ENCODE measurements around the gene CDH5. TPM values are rescaled to one million over a fixed set of nuclear protein-coding genes. Genes with fewer than 3 reads are reported as not detected.

CDH5 gene
- total RNA-seq, 4 donors from 2014 or later = 6.0 to 18.1 (median 6.8) TPM

GRCh38 chr16:66337463-66338188 lies 28.9 kb upstream of the CDH5 start:
- Histone ChIP-seq H3K27me3 (no peaks in the 10 kb centered on the region), H3K27ac (peak overlapping the region in 1 of 4 donors; percentile 19), H3K9me3 (no peaks in the 10 kb centered on the region), H3K4me3 (no peak overlapping the region), H3K4me1 (peaks cover 0 to 11% (median 3%) of the 10 kb centered on the region in 4 donors), H3K36me3 (no peaks in the 10 kb centered on the region)
- no peak for DNase-seq
- TF ChIP-seq POLR2AphosphoS5 (IDR thresholded peaks at IDR 0.05) = no peak
- no peak for TF ChIP-seq POLR2A (IDR thresholded peaks at IDR 0.05)
- TF ChIP-seq EP300 (IDR thresholded peaks at IDR 0.05; ENCODE audit: low read depth) = no peak
- TF ChIP-seq, protein P1, sequence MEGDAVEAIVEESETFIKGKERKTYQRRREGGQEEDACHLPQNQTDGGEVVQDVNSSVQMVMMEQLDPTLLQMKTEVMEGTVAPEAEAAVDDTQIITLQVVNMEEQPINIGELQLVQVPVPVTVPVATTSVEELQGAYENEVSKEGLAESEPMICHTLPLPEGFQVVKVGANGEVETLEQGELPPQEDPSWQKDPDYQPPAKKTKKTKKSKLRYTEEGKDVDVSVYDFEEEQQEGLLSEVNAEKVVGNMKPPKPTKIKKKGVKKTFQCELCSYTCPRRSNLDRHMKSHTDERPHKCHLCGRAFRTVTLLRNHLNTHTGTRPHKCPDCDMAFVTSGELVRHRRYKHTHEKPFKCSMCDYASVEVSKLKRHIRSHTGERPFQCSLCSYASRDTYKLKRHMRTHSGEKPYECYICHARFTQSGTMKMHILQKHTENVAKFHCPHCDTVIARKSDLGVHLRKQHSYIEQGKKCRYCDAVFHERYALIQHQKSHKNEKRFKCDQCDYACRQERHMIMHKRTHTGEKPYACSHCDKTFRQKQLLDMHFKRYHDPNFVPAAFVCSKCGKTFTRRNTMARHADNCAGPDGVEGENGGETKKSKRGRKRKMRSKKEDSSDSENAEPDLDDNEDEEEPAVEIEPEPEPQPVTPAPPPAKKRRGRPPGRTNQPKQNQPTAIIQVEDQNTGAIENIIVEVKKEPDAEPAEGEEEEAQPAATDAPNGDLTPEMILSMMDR (IDR thresholded peaks at IDR 0.05) = no peak
- WGBS, 2 donors (ENCODE audit: low coverage in 1 of 2) = 42 to 54% methylated on average over 3 to 9 of the region's 9 CpGs
- in situ Hi-C loops (cut with MboI; ENCODE audit: low pct_ligation_motif_present in 1 of 4, low pct_unique_long_range_greater_than_20kb in 1 of 4, low sequenced_read_pairs in 3 of 4) (no loop called here), intact Hi-C loops (cut with DNase I; ENCODE audit: low total_unique reads) (no loop called here)

- intact Hi-C loops (cut with DNase I; ENCODE audit: low total_unique reads) = no loop called here
- TF ChIP-seq, protein P1 (IDR thresholded peaks at IDR 0.05) = peak; percentile 12 to 50 (median 22)
- TF ChIP-seq POLR2AphosphoS5 (IDR thresholded peaks at IDR 0.05) = no peak
- no peak overlapping the region for H3K4me3 ChIP-seq
- no peaks in the 10 kb centered on the region for H3K9me3 ChIP-seq
- H3K27me3 ChIP-seq = no peaks in the 10 kb centered on the region
- DNase-seq = no peak
- H3K27ac ChIP-seq = no peak overlapping the region
- in situ Hi-C loops (cut with MboI; ENCODE audit: low pct_ligation_motif_present in 1 of 4, low pct_unique_long_range_greater_than_20kb in 1 of 4, low sequenced_read_pairs in 3 of 4) = no loop called here
- WGBS, 2 donors (ENCODE audit: low coverage in 1 of 2) = 60 to 70% methylated on average over 1 to 9 of the region's 9 CpGs
- no peaks in the 10 kb centered on the region for H3K36me3 ChIP-seq
- peaks cover 0 to 9% (median 3%) of the 10 kb centered on the region in 4 donors for H3K4me1 ChIP-seq
Observed at GRCh38 chr16:66342294-66342900, 24.1 kb upstream of the CDH5 start.

DNA sequence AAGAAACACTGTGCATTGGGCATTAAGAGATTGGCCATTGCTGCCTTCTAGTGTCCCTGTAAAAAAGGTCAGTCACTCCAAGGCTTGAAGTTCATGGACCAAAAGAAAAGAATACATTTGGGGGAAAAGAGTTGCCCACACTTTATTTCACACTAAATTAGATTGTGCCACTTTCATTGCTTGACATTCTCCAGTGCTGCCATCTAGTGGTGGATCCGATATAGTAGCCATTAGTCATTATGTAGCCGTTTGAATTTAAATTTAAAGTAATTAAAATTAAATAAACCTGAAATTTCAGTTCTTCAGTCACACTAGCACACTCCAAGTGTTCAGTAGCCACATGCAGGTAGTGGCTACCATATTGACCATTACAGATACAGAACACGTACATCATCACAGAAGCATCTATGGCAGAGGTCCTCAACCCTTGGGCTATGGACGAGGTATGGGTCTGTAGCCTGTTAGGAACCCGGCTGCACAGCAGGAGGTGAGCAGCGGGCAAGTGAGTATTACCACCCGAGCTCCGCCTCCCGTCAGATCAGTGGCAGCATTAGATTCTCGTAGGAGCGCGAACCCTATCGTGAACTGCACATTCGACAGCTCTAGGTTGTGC lies 21.9 kb upstream of the CDH5 start:
- H3K27ac ChIP-seq = no peak overlapping the region
- H3K27me3 ChIP-seq = peaks cover 2% of the 10 kb centered on the region
- H3K9me3 ChIP-seq = no peaks in the 10 kb centered on the region
- no peaks in the 10 kb centered on the region for H3K36me3 ChIP-seq
- in situ Hi-C loops (cut with MboI; ENCODE audit: low pct_ligation_motif_present in 1 of 4, low pct_unique_long_range_greater_than_20kb in 1 of 4, low sequenced_read_pairs in 3 of 4) = no loop called here
- TF ChIP-seq POLR2AphosphoS5 (IDR thresholded peaks at IDR 0.05) = no peak
- TF ChIP-seq, protein P1 (IDR thresholded peaks at IDR 0.05) = peak; percentile 57 to 85 (median 75)
- WGBS, 2 donors (ENCODE audit: low coverage in 1 of 2) = 0 to 66% methylated on average over 2 to 14 of the region's 14 CpGs
- H3K4me1 ChIP-seq = no peaks in the 10 kb centered on the region
- no peak for DNase-seq
- H3K4me3 ChIP-seq = no peak overlapping the region
- intact Hi-C loops (cut with DNase I; ENCODE audit: low total_unique reads) = no loop called here

GRCh38 chr16:66346221-66346620 lies 20.3 kb upstream of the CDH5 start:
- in situ Hi-C loops (cut with MboI; ENCODE audit: low pct_ligation_motif_present in 1 of 4, low pct_unique_long_range_greater_than_20kb in 1 of 4, low sequenced_read_pairs in 3 of 4) (no loop called here), intact Hi-C loops (cut with DNase I; ENCODE audit: low total_unique reads) (no loop called here)
- WGBS, 2 donors (ENCODE audit: low coverage in 1 of 2) = 76% methylated on average over 2 of the region's 2 CpGs; no CpG with 5 or more reads in 1 of the 2 donors

More at GRCh38 chr16:66346221-66346620, 20.3 kb upstream of the CDH5 start:
- Histone ChIP-seq H3K36me3 (no peaks in the 10 kb centered on the region), H3K4me1 (no peaks in the 10 kb centered on the region), H3K27me3 (peaks cover 8% of the 10 kb centered on the region), H3K4me3 (no peak overlapping the region), H3K27ac (no peak overlapping the region), H3K9me3 (no peaks in the 10 kb centered on the region)
- no peak for DNase-seq
- TF ChIP-seq EP300 (IDR thresholded peaks at IDR 0.05; ENCODE audit: low read depth) (no peak), POLR2A (IDR thresholded peaks at IDR 0.05) (no peak), POLR2AphosphoS5 (IDR thresholded peaks at IDR 0.05) (no peak)
- TF ChIP-seq, protein P1 (IDR thresholded peaks at IDR 0.05) = no peak

All from transverse colon (tissue), 4 donors.